ENCODE results near the gene TNF. TPM values are rescaled to one million over a fixed set of nuclear protein-coding genes. Genes with fewer than 3 reads are reported as not detected.
"Not testable (repeated sequence)": the region's sequence is repeated elsewhere in the genome, so short reads cannot be mapped to it uniquely, and the experiment has no call there.

Gene TNF
- total RNA-seq, 2 experiments from 2014 or later = 89.2 to 92.5 TPM

GRCh38 chr6:31588871-31589650, 13.7 kb downstream of the TNF start:
- Mint-ChIP-seq H3K4me3 (peak overlapping the region; percentile 51), H3K36me3 (ENCODE audit: low read depth) (peaks cover 19% of the 10 kb centered on the region), H3K9me3 (no peaks in the 10 kb centered on the region), H3K27me3 (no peaks in the 10 kb centered on the region), H3K27ac (peak overlapping the region; percentile 35), H3K4me1 (ENCODE audit: low read depth) (peaks cover 70% of the 10 kb centered on the region)
- intact Hi-C loops (cut with micrococcal nuclease) = no loop called here
- TF ChIP-seq CTCF (IDR thresholded peaks at IDR 0.05) = no peak
- POLR2A ChIA-PET = interaction anchor here (0.7 to 34.3 kb wide), 5 partner anchors 10 to 39 kb away, joined by 3 to 1181 read pairs (median 5); partner anchors contain the start of genes LST1, LTA, LTB and TNF
- ATAC-seq = no peak
- DNase-seq = no peak
- CTCF ChIA-PET = interaction anchor here (38.9 to 56.2 kb wide), 2 partner anchors 3 to 28 kb away, joined by 2542 read pairs; partner anchors contain the start of genes ATP6V1G2, DDX39B, LST1 and LTA

- Mint-ChIP-seq H3K36me3 (ENCODE audit: low read depth) (peaks cover 19% of the 10 kb centered on the region), H3K4me1 (ENCODE audit: low read depth) (peaks cover 65% of the 10 kb centered on the region)
- ATAC-seq; DNase-seq; H3K27ac Mint-ChIP-seq; H3K9me3 Mint-ChIP-seq; H3K27me3 Mint-ChIP-seq; H3K4me3 Mint-ChIP-seq; intact Hi-C loops (cut with micrococcal nuclease): not testable (repeated sequence)
- CTCF ChIA-PET = interaction anchor here (1.5 to 38.9 kb wide), 2 partner anchors 8 to 29 kb away, joined by 8 to 2542 read pairs; partner anchors contain the start of genes ATP6V1G2, DDX39B, LST1 and LTA
- POLR2A ChIA-PET = interaction anchor here (1.1 to 34.3 kb wide), 2 partner anchors 20 to 49 kb away, joined by 3 to 1181 read pairs; partner anchors contain the start of genes DDX39B, LST1, LTA and LTB
These were observed 15.3 kb downstream of the TNF start for GRCh38 chr6:31590691-31591090.

GRCh38 chr6:31592396-31592771, 17.0 kb downstream of the TNF start:
- CTCF ChIA-PET = interaction anchor here (1.3 to 38.9 kb wide), 3 partner anchors 21 to 147 kb away, joined by 3 to 2542 read pairs (median 132); partner anchors contain the start of genes AIF1, ATP6V1G2, DDX39B and LST1
- H3K4me1 Mint-ChIP-seq (ENCODE audit: low read depth) = peaks cover 59% of the 10 kb centered on the region

GRCh38 chr6:31597006-31597405, 21.6 kb downstream of the TNF start:
- ATAC-seq = peak; percentile 68
- CTCF ChIA-PET = interaction anchor here (0.6 to 38.9 kb wide), 11 partner anchors 10 to 141 kb away, joined by 3 to 2542 read pairs (median 3); partner anchors contain the start of genes AIF1, ATP6V1G2, DDX39B and LST1
- peak overlapping the region; percentile 37 for H3K27ac Mint-ChIP-seq
- peak; percentile 71 for DNase-seq
- peak; percentile 80 for TF ChIP-seq CTCF (IDR thresholded peaks at IDR 0.05)
- intact Hi-C loops (cut with micrococcal nuclease) = loop anchor here (1.0 kb wide), 1 partner anchor 16 kb away; no protein-coding TSS in a partner anchor
- H3K4me1 Mint-ChIP-seq (ENCODE audit: low read depth) = peaks cover 43% of the 10 kb centered on the region
- no peaks in the 10 kb centered on the region for H3K27me3 Mint-ChIP-seq
- no peaks in the 10 kb centered on the region for H3K36me3 Mint-ChIP-seq (ENCODE audit: low read depth)
- no peak overlapping the region for H3K4me3 Mint-ChIP-seq
- H3K9me3 Mint-ChIP-seq = no peaks in the 10 kb centered on the region
- POLR2A ChIA-PET = interaction anchor here (1.0 to 34.3 kb wide), 6 partner anchors 27 to 102 kb away, joined by 3 to 1181 read pairs (median 16); partner anchors contain the start of genes ATP6V1G2, DDX39B, LST1 and LTA

More at GRCh38 chr6:31592396-31592771, 17.0 kb downstream of the TNF start:
- Mint-ChIP-seq H3K27ac (peak overlapping the region; percentile 88), H3K27me3 (no peaks in the 10 kb centered on the region), H3K36me3 (ENCODE audit: low read depth) (peaks cover 13% of the 10 kb centered on the region), H3K4me3 (peak overlapping the region; percentile 76), H3K9me3 (no peaks in the 10 kb centered on the region)
- ATAC-seq (peak; percentile 19), DNase-seq (no peak)
- TF ChIP-seq CTCF (IDR thresholded peaks at IDR 0.05) = no peak
- intact Hi-C loops (cut with micrococcal nuclease) = no loop called here
- POLR2A ChIA-PET = interaction anchor here (0.8 to 34.3 kb wide), 6 partner anchors 22 to 68 kb away, joined by 3 to 1181 read pairs (median 4); partner anchors contain the start of genes C6orf47, LST1, LTA and LTB

- DNase-seq (no peak), ATAC-seq (no peak)
- Mint-ChIP-seq H3K27me3 (no peaks in the 10 kb centered on the region), H3K36me3 (ENCODE audit: low read depth) (no peaks in the 10 kb centered on the region), H3K4me1 (ENCODE audit: low read depth) (peaks cover 2% of the 10 kb centered on the region), H3K9me3 (no peaks in the 10 kb centered on the region), H3K27ac (no peak overlapping the region), H3K4me3 (no peak overlapping the region)
- TF ChIP-seq CTCF (IDR thresholded peaks at IDR 0.05) = no peak
- intact Hi-C loops (cut with micrococcal nuclease) = no loop called here
- CTCF ChIA-PET = interaction anchor here (0.9 to 38.9 kb wide), 3 partner anchors 9 to 46 kb away, joined by 3 to 2542 read pairs (median 10); partner anchors contain the start of genes ATP6V1G2, DDX39B, LST1 and LTA
- POLR2A ChIA-PET = interaction anchor here (1.0 to 1.4 kb wide), 2 partner anchors 9 to 65 kb away, joined by 4 to 5 read pairs; partner anchors contain the start of gene DDX39B
These were observed 32.0 kb downstream of the TNF start for GRCh38 chr6:31607317-31607716.

Data from activated CD8-positive, alpha-beta T cell treated with anti-CD3 and anti-CD28 coated beads for 36 hours (primary cell).